Karpas-422 (cell line): ENCODE data around the gene MAP1A. TPM values are rescaled to one million over a fixed set of nuclear protein-coding genes. Genes with fewer than 3 reads are reported as not detected.

Experiments
- total RNA-seq: library from RNA; depleted of rRNA; stranded (reverse); fragments of >200 nt; shearing (Covaris generic); gene quantifications from 2 replicates; pipeline ENCODE4 v1.2.3, GENCODE V29; 2014; ENCODE audit warnings: low replicate concordance; rRNA removed

MAP1A gene
- total RNA-seq, 1 experiment from 2014 or later: 1.4 TPM

Other genes with a start within 250 kb of the MAP1A start
- gene TGM7, start 215.4 kb upstream of the MAP1A start, total RNA-seq: not detected in 2 replicates
- 10.0 and 11.1 TPM in 2 replicates for gene LCMT2, start 187.0 kb upstream of the MAP1A start, total RNA-seq
- 43.3 and 98.2 TPM in 2 replicates for gene ZSCAN29, start 146.6 kb upstream of the MAP1A start, total RNA-seq
- 16.4 and 35.0 TPM in 2 replicates for gene TUBGCP4, start 146.5 kb upstream of the MAP1A start, total RNA-seq
- 62.7 and 82.3 TPM in 2 replicates for gene TP53BP1, start 24.5 kb upstream of the MAP1A start, total RNA-seq
- gene PPIP5K1, start 72.6 kb downstream of the MAP1A start, total RNA-seq: 31.5 and 33.6 TPM in 2 replicates
- gene CKMT1B, start 76.4 kb downstream of the MAP1A start, total RNA-seq: not detected in 2 replicates
- 0.36 and 1.2 TPM in 2 replicates for gene STRC, start 101.2 kb downstream of the MAP1A start, total RNA-seq
- 5.1 and 6.0 TPM in 2 replicates for gene CATSPER2, start 131.2 kb downstream of the MAP1A start, total RNA-seq
- gene CKMT1A, start 176.3 kb downstream of the MAP1A start, total RNA-seq: not detected in 2 replicates
- gene PDIA3, start 228.8 kb downstream of the MAP1A start, total RNA-seq: 160 and 198 TPM in 2 replicates